ENCODE measurements around the gene HECTD1. TPM values are rescaled to one million over a fixed set of nuclear protein-coding genes. Genes with fewer than 3 reads are reported as not detected.

The HECTD1 gene
- total RNA-seq, 8 experiments from 2014 or later = 98.6 to 560 (median 132) TPM

DNA sequence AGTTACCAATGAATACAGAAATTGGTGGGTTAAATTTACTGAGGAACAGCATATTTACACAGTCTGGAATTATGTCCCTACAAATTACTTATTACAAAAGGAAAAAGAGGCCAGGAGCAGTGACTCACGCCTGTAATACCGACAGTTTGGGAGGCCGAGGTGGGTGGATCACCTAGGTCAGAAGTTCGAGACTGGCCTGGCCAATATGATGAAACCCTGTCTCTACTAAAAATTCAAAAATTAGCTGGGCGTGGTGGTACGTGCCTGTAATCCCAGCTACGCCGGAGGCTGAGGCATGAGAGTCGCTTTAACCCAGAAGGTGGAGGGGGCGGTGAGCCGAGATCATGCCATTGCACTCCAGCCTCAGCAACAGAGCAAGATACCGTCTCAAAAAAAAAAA, 52.6 kb downstream of the HECTD1 start:
- H3K4me1 ChIP-seq (replicated peaks in 1 of 2) = no peaks in the 10 kb centered on the region
- WGBS, 10 experiments = 0 to 100% (median 92%) methylated on average over 1 to 10 of the region's 12 CpGs
- in situ Hi-C loops (cut with MboI; ENCODE audit: low pct_unique_long_range_greater_than_20kb in 2 of 9, low sequenced_read_pairs in 9 of 9, unreplicated experiment in 9 of 9) = loop anchor here in 1 of 9 experiments (25.0 kb wide), 1 partner anchor 182 kb away; no protein-coding TSS in a partner anchor
- H3K4me3 ChIP-seq = no peak overlapping the region
- ATAC-seq (replicated peaks in 6 of 8) = peak in 3 of 8 experiments; percentile 48 to 85 (median 72)
- no peak overlapping the region for H3K27ac ChIP-seq

GRCh38 chr14:31142455-31143087, 65.0 kb downstream of the HECTD1 start:
- H3K4me1 ChIP-seq (replicated peaks in 1 of 2) = no peaks in the 10 kb centered on the region
- no peak for ATAC-seq (replicated peaks in 6 of 8)
- in situ Hi-C loops (cut with MboI; ENCODE audit: low pct_unique_long_range_greater_than_20kb in 2 of 9, low sequenced_read_pairs in 9 of 9, unreplicated experiment in 9 of 9) = no loop called here
- H3K4me3 ChIP-seq = no peak overlapping the region
- WGBS, 10 experiments = 77 to 100% (median 98%) methylated on average over 1 to 11 of the region's 11 CpGs; no CpG with 5 or more reads in 1 of the 10 experiments
- H3K27ac ChIP-seq = no peak overlapping the region

- ATAC-seq (replicated peaks in 6 of 8) = no peak
- H3K27ac ChIP-seq = no peak overlapping the region
- in situ Hi-C loops (cut with MboI; ENCODE audit: low pct_unique_long_range_greater_than_20kb in 2 of 9, low sequenced_read_pairs in 9 of 9, unreplicated experiment in 9 of 9) = no loop called here
- WGBS, 10 experiments = 88 to 100% (median 100%) methylated on average over 1 to 4 of the region's 4 CpGs; no CpG with 5 or more reads in 1 of the 10 experiments
- no peaks in the 10 kb centered on the region for H3K4me1 ChIP-seq (replicated peaks in 1 of 2)
- H3K4me3 ChIP-seq = no peak overlapping the region
These were observed 68.2 kb downstream of the HECTD1 start for GRCh38 chr14:31139301-31139847.

GRCh38 chr14:31138301-31138700, 69.3 kb downstream of the HECTD1 start:
- in situ Hi-C loops (cut with MboI; ENCODE audit: low pct_unique_long_range_greater_than_20kb in 2 of 9, low sequenced_read_pairs in 9 of 9, unreplicated experiment in 9 of 9) = no loop called here
- ATAC-seq (replicated peaks in 6 of 8) = no peak
- 50 to 100% (median 92%) methylated on average over 1 to 2 of the region's 2 CpGs; no CpG with 5 or more reads in 1 of the 10 experiments for WGBS, 10 experiments
- Histone ChIP-seq H3K27ac (no peak overlapping the region), H3K4me1 (replicated peaks in 1 of 2) (no peaks in the 10 kb centered on the region), H3K4me3 (no peak overlapping the region)

DNA sequence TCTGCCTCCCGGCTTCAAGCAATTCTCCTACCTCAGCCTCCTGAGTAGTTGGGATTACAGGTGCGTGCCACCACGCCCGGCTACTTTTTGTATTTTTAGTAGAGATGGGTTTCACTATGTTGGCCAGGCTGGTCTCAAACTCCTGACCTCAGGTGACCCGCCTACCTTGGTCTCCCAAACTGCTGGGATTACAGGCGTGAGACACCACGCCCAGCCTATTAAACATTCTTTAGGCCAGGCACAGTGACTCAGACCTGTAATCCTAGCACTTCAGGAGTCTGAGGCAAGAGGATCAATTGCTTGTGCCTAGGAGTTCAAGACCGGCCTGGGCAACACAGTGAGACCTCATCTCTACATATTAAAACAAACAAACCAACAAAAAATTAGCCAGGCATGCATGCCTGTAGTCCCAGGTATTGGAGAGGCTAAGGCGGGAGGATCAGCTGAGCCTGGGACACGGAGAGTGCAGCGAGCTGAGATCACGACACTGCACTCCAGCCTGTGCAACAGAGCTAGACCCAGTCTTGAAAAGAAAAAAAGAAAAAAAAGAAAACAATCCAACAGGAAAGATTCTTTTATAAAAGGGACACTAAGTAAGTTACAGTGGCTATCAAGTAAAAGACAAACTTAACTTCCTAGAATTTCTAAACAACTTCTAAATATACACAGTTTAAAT, 70.2 kb downstream of the HECTD1 start:
- WGBS, 10 experiments = 80 to 100% (median 98%) methylated on average over 1 to 8 of the region's 12 CpGs
- peak in 3 of 8 experiments; percentile 17 to 55 (median 30) for ATAC-seq (replicated peaks in 6 of 8)
- no peak overlapping the region for H3K27ac ChIP-seq
- H3K4me1 ChIP-seq (replicated peaks in 1 of 2) = no peaks in the 10 kb centered on the region
- H3K4me3 ChIP-seq = no peak overlapping the region
- in situ Hi-C loops (cut with MboI; ENCODE audit: low pct_unique_long_range_greater_than_20kb in 2 of 9, low sequenced_read_pairs in 9 of 9, unreplicated experiment in 9 of 9) = no loop called here

DNA sequence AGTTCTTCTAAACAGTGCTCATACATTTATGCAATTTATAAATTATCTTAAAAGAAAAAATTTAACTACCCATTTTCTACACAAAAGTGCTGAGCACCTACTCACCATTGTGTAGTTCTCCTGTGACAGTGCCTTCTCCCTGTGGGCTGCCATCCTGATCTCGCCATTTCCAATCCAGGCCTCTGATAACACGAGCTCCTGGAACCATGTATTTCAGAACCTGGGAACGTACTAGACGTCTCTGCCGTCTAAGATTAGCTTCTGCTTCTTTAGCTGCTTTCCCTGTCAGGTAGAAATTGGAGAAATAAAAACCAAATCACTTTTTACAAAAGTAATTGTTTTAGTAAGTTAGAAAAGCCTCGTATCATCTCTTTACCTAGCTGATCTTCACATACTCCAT, 74.5 kb downstream of the HECTD1 start:
- in situ Hi-C loops (cut with MboI; ENCODE audit: low pct_unique_long_range_greater_than_20kb in 2 of 9, low sequenced_read_pairs in 9 of 9, unreplicated experiment in 9 of 9) = no loop called here
- no peak for ATAC-seq (replicated peaks in 6 of 8)
- 86 to 100% (median 95%) methylated on average over 2 to 6 of the region's 6 CpGs for WGBS, 10 experiments

GRCh38 chr14:31128601-31129526, 78.7 kb downstream of the HECTD1 start:
- no peak overlapping the region for H3K4me3 ChIP-seq
- no peak for ATAC-seq (replicated peaks in 6 of 8)
- in situ Hi-C loops (cut with MboI; ENCODE audit: low pct_unique_long_range_greater_than_20kb in 2 of 9, low sequenced_read_pairs in 9 of 9, unreplicated experiment in 9 of 9) = no loop called here
- 80 to 98% (median 93%) methylated on average over 3 to 15 of the region's 18 CpGs; no CpG with 5 or more reads in 1 of the 10 experiments for WGBS, 10 experiments
- H3K27ac ChIP-seq = no peak overlapping the region
- no peaks in the 10 kb centered on the region for H3K4me1 ChIP-seq (replicated peaks in 1 of 2)

More for the DNA sequence above, 74.5 kb downstream of the HECTD1 start:
- no peak overlapping the region for H3K4me3 ChIP-seq
- no peaks in the 10 kb centered on the region for H3K4me1 ChIP-seq (replicated peaks in 1 of 2)
- no peak overlapping the region for H3K27ac ChIP-seq

DNA sequence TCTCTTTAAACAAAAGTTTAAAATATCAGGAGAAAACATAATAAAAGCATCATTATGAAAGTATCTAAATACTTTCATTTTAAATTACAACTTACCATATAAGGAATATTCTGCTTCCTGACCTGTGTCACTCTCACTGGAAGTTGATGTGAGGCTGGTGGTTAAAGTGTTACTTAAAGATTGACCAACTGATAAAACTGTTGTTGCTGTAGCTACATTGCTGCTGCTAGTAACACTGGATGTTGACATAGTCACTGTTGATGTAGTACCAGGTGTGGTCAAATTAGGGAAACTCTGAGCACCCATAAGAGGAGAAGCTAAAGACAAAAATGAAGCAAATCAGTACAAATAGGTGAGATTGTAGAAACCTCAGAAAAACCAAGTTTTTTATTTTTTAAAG, 79.9 kb downstream of the HECTD1 start:
- ATAC-seq (replicated peaks in 6 of 8) = no peak
- H3K4me1 ChIP-seq (replicated peaks in 1 of 2) = no peaks in the 10 kb centered on the region
- H3K4me3 ChIP-seq = no peak overlapping the region
- in situ Hi-C loops (cut with MboI; ENCODE audit: low pct_unique_long_range_greater_than_20kb in 2 of 9, low sequenced_read_pairs in 9 of 9, unreplicated experiment in 9 of 9) = no loop called here
- H3K27ac ChIP-seq = no peak overlapping the region

DNA sequence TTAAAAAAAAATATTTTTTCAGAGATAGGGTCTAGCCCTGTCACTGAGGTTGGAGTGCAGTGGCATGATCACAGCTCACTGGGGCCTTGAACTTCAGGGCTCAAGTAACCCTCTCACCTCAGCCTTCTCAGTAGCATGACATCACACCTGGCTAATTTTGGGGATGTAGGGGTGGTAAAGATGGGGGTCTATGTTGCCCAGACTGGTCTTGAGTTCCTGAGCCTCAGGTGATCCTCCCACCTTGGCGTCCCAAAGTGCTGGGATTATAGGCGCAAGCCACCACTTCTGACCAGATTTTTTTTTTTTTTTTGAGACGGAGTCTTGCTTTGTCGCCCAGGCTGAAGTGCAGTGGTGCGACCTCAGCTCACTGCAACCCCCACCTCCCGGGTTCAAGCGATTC, 80.9 kb downstream of the HECTD1 start:
- peak in 1 of 8 experiments; percentile 18 for ATAC-seq (replicated peaks in 6 of 8)
- in situ Hi-C loops (cut with MboI; ENCODE audit: low pct_unique_long_range_greater_than_20kb in 2 of 9, low sequenced_read_pairs in 9 of 9, unreplicated experiment in 9 of 9) = no loop called here
- H3K4me3 ChIP-seq = no peak overlapping the region
- no peak overlapping the region for H3K27ac ChIP-seq
- H3K4me1 ChIP-seq (replicated peaks in 1 of 2) = no peaks in the 10 kb centered on the region
- 92 to 100% (median 95%) methylated on average over 1 to 3 of the region's 7 CpGs; no CpG with 5 or more reads in 5 of the 10 experiments for WGBS, 10 experiments

- no peaks in the 10 kb centered on the region for H3K4me1 ChIP-seq (replicated peaks in 1 of 2)
- H3K4me3 ChIP-seq = no peak overlapping the region
- WGBS, 10 experiments = 57 to 100% (median 82%) methylated on average over 1 to 6 of the region's 6 CpGs; no CpG with 5 or more reads in 3 of the 10 experiments
- no peak overlapping the region for H3K27ac ChIP-seq
- no peak for ATAC-seq (replicated peaks in 6 of 8)
- in situ Hi-C loops (cut with MboI; ENCODE audit: low pct_unique_long_range_greater_than_20kb in 2 of 9, low sequenced_read_pairs in 9 of 9, unreplicated experiment in 9 of 9) = no loop called here
These were observed 82.4 kb downstream of the HECTD1 start for GRCh38 chr14:31125231-31125630.

DNA sequence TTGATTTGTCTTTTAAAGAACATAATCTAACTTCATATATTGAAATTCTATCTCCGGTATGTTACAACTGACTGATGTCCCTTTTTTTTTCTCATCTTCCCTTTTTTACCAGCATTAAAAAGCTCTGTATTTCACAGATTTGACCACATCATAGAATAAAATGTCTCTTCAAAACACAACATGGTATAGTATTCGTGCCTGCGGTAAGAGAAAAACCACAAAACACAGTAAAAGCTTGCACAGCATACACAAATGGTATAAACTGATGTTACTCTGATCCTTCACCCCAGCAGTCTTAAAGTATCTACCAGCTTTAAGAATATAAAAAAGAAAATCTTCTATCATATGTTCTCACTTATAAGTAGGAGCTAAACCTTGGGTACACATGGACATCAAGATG, 83.4 kb downstream of the HECTD1 start:
- in situ Hi-C loops (cut with MboI; ENCODE audit: low pct_unique_long_range_greater_than_20kb in 2 of 9, low sequenced_read_pairs in 9 of 9, unreplicated experiment in 9 of 9) = loop anchor here in 1 of 9 experiments (25.0 kb wide), 1 partner anchor 213 kb away; no protein-coding TSS in a partner anchor
- no peaks in the 10 kb centered on the region for H3K4me1 ChIP-seq (replicated peaks in 1 of 2)
- no peak overlapping the region for H3K4me3 ChIP-seq
- no peak for ATAC-seq (replicated peaks in 6 of 8)
- WGBS, 10 experiments = 72 to 100% (median 95%) methylated on average over 1 to 3 of the region's 3 CpGs; no CpG with 5 or more reads in 1 of the 10 experiments
- H3K27ac ChIP-seq = no peak overlapping the region

GRCh38 chr14:31122921-31123320, 84.7 kb downstream of the HECTD1 start:
- H3K27ac ChIP-seq = no peak overlapping the region
- no peak overlapping the region for H3K4me3 ChIP-seq
- WGBS, 10 experiments = 48 to 97% (median 87%) methylated on average over 2 to 4 of the region's 4 CpGs
- H3K4me1 ChIP-seq (replicated peaks in 1 of 2) = no peaks in the 10 kb centered on the region
- in situ Hi-C loops (cut with MboI; ENCODE audit: low pct_unique_long_range_greater_than_20kb in 2 of 9, low sequenced_read_pairs in 9 of 9, unreplicated experiment in 9 of 9) = loop anchor here in 1 of 9 experiments (25.0 kb wide), 1 partner anchor 214 kb away; no protein-coding TSS in a partner anchor
- ATAC-seq (replicated peaks in 6 of 8) = no peak
